ENCODE data around the gene ZKSCAN1. TPM values are rescaled to one million over a fixed set of nuclear protein-coding genes. Genes with fewer than 3 reads are reported as not detected.
"Not testable (repeated sequence)": the region's sequence is repeated elsewhere in the genome, so short reads cannot be mapped to it uniquely, and the experiment has no call there.

ZKSCAN1 gene
- total RNA-seq, 1 experiment from 2014 or later = 69.5 TPM

DNA sequence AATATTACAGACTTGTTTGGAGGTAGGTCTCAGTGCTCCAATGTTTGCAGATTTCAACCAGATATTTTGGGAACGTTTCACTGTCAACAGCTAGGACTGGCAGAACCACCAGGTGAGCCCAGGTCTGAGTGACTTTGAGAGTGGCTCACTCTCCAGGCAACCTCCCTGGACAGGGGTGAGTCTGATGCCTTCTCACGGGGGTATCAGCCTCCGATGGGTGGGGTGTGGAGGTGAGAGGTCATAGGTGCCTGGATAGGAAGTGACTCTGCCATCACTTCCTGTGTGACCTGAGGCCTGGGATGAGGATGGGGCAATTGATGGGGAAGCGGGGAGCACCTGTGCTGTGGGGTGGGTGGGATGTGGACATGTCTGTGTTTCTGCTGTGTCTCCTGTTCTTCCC is 44.2 kb upstream of the ZKSCAN1 start:
- peaks cover 17% of the 10 kb centered on the region for H3K27me3 ChIP-seq (replicated peaks; ENCODE audit: insufficient read depth, low read depth, low read length, poor library complexity)
- intact Hi-C loops (cut with micrococcal nuclease; ENCODE audit: unreplicated experiment) = no loop called here
- no peak for DNase-seq (ENCODE audit: low spot score)
- POLR2A ChIA-PET (ENCODE audit: low non-redundant PET) = no interaction called here
- CTCF ChIA-PET = no interaction called here
- no peak overlapping the region for H3K27ac ChIP-seq (ENCODE audit: low read depth, low read length, poor library complexity, severe bottlenecking)
- no peaks in the 10 kb centered on the region for H3K4me1 ChIP-seq (ENCODE audit: insufficient read depth, low read length, poor library complexity, severe bottlenecking)
- no peak overlapping the region for H3K4me3 ChIP-seq (ENCODE audit: low read depth, low read length, poor library complexity, severe bottlenecking)
- BruUV-seq (replicated peaks) = no TSS peak
- no peaks in the 10 kb centered on the region for H3K36me3 ChIP-seq (ENCODE audit: insufficient read depth, low read length, poor library complexity, severe bottlenecking)
- TF ChIP-seq, protein P1, sequence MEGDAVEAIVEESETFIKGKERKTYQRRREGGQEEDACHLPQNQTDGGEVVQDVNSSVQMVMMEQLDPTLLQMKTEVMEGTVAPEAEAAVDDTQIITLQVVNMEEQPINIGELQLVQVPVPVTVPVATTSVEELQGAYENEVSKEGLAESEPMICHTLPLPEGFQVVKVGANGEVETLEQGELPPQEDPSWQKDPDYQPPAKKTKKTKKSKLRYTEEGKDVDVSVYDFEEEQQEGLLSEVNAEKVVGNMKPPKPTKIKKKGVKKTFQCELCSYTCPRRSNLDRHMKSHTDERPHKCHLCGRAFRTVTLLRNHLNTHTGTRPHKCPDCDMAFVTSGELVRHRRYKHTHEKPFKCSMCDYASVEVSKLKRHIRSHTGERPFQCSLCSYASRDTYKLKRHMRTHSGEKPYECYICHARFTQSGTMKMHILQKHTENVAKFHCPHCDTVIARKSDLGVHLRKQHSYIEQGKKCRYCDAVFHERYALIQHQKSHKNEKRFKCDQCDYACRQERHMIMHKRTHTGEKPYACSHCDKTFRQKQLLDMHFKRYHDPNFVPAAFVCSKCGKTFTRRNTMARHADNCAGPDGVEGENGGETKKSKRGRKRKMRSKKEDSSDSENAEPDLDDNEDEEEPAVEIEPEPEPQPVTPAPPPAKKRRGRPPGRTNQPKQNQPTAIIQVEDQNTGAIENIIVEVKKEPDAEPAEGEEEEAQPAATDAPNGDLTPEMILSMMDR (conservative IDR thresholded peaks at IDR 0.05; ENCODE audit: low read depth, low read length) = no peak
- no peak for TF ChIP-seq EZH2 (IDR thresholded peaks at IDR 0.05; ENCODE audit: borderline replicate concordance, low read depth, low read length, poor library complexity, severe bottlenecking)
- no peaks in the 10 kb centered on the region for H3K9me3 ChIP-seq (ENCODE audit: low read depth, low read length, poor library complexity, severe bottlenecking)

DNA sequence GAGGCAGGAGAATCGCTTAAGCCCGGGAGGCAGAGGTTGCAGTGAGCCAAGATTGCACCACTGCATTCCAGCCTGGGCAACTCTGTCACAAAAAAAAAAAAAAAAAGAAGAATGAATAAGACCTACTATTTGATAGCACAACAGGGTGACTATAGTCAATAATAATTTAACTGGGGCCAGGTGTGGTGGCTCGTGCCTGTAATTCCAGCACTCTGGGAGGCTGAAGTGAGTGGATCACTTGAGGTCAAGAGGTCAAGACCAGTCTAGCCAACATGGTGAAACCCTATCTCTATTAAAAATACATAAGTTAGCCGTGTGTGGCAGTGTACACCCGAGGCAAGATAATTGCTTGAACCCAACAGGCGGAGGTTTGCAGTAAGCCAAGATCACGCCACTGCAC is 41.6 kb upstream of the ZKSCAN1 start:
- intact Hi-C loops (cut with micrococcal nuclease; ENCODE audit: unreplicated experiment); H3K4me1 ChIP-seq (ENCODE audit: insufficient read depth, low read length, poor library complexity, severe bottlenecking); H3K4me3 ChIP-seq (ENCODE audit: low read depth, low read length, poor library complexity, severe bottlenecking); H3K36me3 ChIP-seq (ENCODE audit: insufficient read depth, low read length, poor library complexity, severe bottlenecking); H3K27ac ChIP-seq (ENCODE audit: low read depth, low read length, poor library complexity, severe bottlenecking); H3K9me3 ChIP-seq (ENCODE audit: low read depth, low read length, poor library complexity, severe bottlenecking); CTCF ChIA-PET; DNase-seq (ENCODE audit: low spot score); BruUV-seq (replicated peaks): not testable (repeated sequence)
- peaks cover 11% of the 10 kb centered on the region for H3K27me3 ChIP-seq (replicated peaks; ENCODE audit: insufficient read depth, low read depth, low read length, poor library complexity)
- POLR2A ChIA-PET (ENCODE audit: low non-redundant PET) = interaction anchor here (0.7 kb wide), 1 partner anchor 78 kb away, joined by 4 read pairs; no protein-coding TSS in a partner anchor

DNA sequence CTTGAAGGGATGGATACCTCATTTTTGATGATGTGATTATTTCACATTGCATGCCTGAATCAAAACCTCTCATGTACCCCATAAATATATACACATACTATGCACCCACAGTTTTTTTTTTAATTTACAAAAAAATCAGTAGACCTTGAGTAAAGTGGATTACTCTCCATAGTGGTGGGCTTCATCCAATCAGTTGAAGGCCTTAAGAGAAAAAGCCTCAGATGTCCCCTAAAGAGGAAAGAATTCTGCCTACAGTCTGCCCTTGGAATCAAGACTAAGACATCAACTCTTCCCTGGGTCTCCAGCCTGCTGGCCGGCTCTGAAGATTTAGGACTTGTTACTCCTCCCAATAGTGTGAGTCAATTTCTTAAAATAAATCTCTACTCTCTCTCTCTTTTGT is 40.7 kb upstream of the ZKSCAN1 start:
- Histone ChIP-seq H3K9me3 (ENCODE audit: low read depth, low read length, poor library complexity, severe bottlenecking) (no peaks in the 10 kb centered on the region), H3K27me3 (replicated peaks; ENCODE audit: insufficient read depth, low read depth, low read length, poor library complexity) (peaks cover 11% of the 10 kb centered on the region), H3K27ac (ENCODE audit: low read depth, low read length, poor library complexity, severe bottlenecking) (no peak overlapping the region), H3K4me1 (ENCODE audit: insufficient read depth, low read length, poor library complexity, severe bottlenecking) (no peaks in the 10 kb centered on the region), H3K36me3 (ENCODE audit: insufficient read depth, low read length, poor library complexity, severe bottlenecking) (no peaks in the 10 kb centered on the region), H3K4me3 (ENCODE audit: low read depth, low read length, poor library complexity, severe bottlenecking) (no peak overlapping the region)
- CTCF ChIA-PET = no interaction called here
- intact Hi-C loops (cut with micrococcal nuclease; ENCODE audit: unreplicated experiment) = loop anchor here (5.0 kb wide), 1 partner anchor 158 kb away; no protein-coding TSS in a partner anchor
- BruUV-seq (replicated peaks) = no TSS peak
- DNase-seq (ENCODE audit: low spot score) = no peak
- POLR2A ChIA-PET (ENCODE audit: low non-redundant PET) = interaction anchor here (0.7 kb wide), 1 partner anchor 79 kb away, joined by 4 read pairs; no protein-coding TSS in a partner anchor
- TF ChIP-seq, protein P1 (conservative IDR thresholded peaks at IDR 0.05; ENCODE audit: low read depth, low read length) = no peak
- no peak for TF ChIP-seq EZH2 (IDR thresholded peaks at IDR 0.05; ENCODE audit: borderline replicate concordance, low read depth, low read length, poor library complexity, severe bottlenecking)

DNA sequence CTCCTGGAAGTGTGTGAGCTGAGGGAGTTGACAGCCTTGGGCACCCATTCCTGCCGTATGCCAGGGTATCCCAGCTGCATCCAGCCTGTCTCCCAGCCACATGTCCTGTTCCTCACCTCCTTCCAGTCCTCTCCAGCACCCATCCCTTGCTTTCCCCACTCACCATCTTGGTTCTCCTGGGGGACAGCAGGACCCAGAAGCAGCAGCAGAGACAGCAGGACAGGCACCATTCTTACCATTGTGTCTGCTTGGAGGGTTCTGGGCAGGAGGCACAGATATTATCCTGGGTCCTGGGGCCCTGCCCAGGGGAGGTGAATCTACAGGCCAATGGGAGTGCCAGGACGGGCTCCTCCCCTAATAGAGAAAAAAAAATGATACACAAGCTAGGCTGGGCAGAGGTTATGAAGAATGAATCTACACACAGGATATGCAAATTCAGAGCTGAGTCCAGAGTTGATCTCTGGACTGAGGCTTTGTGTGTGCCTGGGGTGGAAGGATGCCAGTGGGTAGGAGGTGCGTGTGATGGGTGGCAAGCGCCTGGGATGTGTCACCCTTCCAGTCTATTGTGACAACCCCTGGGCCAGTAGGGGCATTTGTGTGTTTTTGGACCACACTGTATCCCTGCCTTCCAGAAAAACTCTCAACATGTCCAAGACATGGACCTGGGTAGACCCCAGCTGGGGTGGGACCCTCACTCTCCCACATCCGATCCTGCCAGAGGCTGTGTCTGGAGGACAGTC is 39.4 kb upstream of the ZKSCAN1 start, which contains the start of gene AZGP1:
Gene AZGP1, minus strand, starts transcription at position 250 of the 740 bp plus-strand sequence. Its CDS starts 11 bp downstream, at position 239.
- BruUV-seq (replicated peaks) = no TSS peak
- intact Hi-C loops (cut with micrococcal nuclease; ENCODE audit: unreplicated experiment) = loop anchor here (5.0 kb wide), 1 partner anchor 156 kb away; no protein-coding TSS in a partner anchor
- H3K9me3 ChIP-seq (ENCODE audit: low read depth, low read length, poor library complexity, severe bottlenecking) = no peaks in the 10 kb centered on the region
- ChIA-PET CTCF (no interaction called here), POLR2A (ENCODE audit: low non-redundant PET) (no interaction called here)
- no peak within 1 kb of the TSS for H3K4me3 ChIP-seq (ENCODE audit: low read depth, low read length, poor library complexity, severe bottlenecking)
- H3K36me3 ChIP-seq (ENCODE audit: insufficient read depth, low read length, poor library complexity, severe bottlenecking) = no peaks in the 10 kb centered on the region
- H3K27me3 ChIP-seq (replicated peaks; ENCODE audit: insufficient read depth, low read depth, low read length, poor library complexity) = peaks cover 11% of the 10 kb centered on the region
- H3K4me1 ChIP-seq (ENCODE audit: insufficient read depth, low read length, poor library complexity, severe bottlenecking) = no peaks in the 10 kb centered on the region
- no peak for TF ChIP-seq EZH2 (IDR thresholded peaks at IDR 0.05; ENCODE audit: borderline replicate concordance, low read depth, low read length, poor library complexity, severe bottlenecking)
- TF ChIP-seq, protein P1 (conservative IDR thresholded peaks at IDR 0.05; ENCODE audit: low read depth, low read length) = no peak
- H3K27ac ChIP-seq (ENCODE audit: low read depth, low read length, poor library complexity, severe bottlenecking) = no peak within 1 kb of the TSS
- no peak for DNase-seq (ENCODE audit: low spot score)

Measured in A673 (cell line).